ENCODE data around the gene TRABD2A.

TRABD2A gene

DNA sequence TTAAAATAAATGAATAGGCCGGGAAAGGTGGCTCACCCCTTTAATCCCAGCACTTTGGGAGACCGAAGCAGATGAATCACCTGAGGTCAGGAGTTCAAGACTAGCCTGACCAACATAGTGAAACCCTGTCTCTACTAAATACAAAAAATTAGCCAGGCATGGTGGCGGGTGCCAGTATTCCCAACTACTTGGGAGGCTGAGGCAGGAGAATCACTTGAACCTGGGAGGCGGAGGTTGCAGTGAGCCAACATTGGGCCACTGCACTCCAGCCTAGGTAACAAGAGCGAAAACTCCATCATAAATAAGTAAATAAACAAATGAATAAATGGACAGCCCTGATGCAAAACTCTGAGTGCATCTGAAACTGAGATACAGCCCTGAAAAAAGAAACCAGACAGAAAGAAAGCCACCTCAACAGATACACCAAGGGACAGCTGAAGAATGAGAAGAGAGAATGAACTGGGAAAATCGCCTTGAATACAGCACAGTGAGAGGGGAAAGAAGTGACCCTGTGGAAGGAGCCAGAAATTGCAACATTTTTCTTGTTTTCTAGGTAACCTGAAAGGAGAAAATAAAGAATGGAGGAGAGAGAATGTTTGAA is 64.4 kb downstream of the TRABD2A start:
- DNase-seq, result no peak

DNA sequence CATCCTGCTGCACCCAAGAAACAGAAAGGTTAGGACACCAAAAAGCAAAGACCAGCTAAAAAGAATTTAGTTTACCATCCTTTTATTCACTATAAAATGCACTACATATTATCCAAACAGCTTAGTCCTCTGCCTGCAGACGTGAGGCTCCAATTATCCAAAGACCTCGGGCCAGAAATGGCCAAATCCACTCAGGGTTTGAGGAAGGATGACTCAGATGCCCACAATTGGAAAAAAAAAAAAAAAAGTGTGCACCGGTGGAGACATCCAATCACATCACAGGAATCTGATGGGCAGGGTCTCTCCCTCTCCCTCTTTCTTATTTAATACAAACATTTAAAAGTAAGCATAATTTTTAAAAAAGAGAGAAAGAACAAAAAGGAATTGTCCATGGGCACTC is 65.7 kb downstream of the TRABD2A start:
- no peak for DNase-seq

DNA sequence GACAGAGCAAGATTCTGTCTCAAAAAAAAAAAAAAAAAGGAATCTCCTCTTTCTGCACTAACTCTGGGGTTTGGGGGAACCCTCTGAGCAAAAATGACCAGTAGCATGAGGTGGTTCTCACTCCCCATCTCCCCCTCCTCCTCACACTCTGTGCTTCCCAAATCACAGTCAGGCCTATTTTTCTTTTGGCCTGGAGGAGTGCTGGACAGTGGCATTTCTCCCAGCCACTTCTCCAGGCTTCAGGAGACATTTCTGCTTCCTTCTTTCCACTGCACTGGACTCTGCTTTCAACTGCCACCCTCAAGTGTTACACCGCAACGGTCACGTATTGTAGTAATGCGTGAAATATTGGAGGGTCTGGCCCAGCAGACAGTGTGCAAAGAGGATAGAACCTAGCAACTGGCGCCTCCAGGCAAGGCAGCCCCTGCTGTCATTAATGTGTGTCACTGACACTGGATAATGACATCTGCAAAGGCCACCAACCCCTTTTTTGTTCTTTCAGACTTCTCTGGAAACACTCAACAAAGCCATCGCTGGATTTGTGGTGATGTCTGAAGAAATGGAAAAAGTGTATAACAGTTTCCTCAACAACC is 68.9 kb downstream of the TRABD2A start:
- no peak for DNase-seq

DNA sequence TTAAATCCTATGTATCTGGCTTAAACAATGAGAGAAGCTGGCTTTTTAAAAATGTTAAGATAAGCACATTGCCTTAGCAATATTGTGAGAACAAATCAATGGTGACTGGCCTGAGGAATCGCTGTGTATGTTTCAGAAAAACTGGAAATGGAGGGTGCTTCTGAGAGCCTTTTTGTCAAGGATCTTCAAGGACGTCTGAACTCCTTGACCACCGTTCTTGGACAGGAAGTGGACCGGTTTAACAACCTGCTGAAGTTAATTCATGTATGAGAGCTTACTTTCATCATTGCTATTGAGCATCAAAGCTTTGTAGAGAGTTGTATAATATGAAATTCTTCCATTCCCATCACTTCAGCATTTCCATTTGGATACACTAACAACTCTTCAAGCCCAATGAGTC is 72.6 kb downstream of the TRABD2A start:
- no peak for DNase-seq

DNA sequence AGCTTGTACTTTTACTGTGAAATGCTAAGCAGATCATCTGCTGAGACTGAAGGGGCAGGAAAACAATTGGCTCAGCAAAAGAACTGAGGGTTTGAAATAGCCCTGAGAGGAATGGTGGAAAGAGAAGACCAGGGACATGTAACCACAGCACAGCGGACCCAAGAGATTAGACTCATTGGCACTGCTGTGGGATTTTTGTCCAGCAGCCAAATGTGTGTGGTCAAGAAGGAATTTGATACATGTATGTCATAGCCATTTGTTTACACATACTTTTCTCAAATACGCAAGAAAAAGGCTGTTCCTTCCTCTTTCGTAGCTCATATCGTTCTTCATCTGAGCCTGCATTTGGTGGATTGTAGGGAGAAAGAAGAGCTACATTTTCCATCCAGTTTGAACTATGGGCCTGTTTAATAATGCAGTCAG is 73.8 kb downstream of the TRABD2A start:
- DNase-seq, result peak in 1 of 2 donors; percentile 8

DNA sequence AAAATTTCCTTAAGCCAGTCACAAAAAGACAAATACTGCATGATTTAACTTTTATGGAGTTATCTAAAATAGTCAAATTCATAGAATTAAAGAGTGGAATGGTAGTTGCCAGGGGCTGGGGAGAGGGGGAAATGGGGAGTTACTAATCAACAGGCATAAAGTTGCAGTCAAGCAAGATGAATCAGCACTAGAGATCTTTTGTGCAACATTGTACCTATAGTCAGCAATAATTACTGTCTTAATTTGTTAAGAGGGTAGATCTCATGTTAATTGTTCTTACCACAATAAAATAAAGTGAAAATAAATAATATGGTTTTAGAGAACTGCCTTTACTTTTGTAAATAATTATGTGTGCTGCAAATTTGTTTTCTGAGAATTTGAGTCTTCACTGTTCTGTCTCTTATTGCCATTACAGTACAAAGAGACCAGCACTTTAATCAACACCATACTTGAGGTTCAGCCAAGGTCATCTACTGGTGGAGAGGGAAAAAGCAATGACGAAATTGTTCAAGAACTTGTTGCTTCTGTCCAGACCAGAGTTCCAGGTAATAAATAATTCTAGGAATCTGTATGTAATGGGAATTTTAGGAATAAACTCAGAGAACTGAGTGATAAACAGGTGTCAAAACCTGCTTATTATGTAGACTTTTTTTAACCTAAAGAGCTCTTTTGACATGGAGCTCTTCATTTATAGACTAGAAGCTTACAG is 75.5 kb downstream of the TRABD2A start:
- DNase-seq, result no peak

DNA sequence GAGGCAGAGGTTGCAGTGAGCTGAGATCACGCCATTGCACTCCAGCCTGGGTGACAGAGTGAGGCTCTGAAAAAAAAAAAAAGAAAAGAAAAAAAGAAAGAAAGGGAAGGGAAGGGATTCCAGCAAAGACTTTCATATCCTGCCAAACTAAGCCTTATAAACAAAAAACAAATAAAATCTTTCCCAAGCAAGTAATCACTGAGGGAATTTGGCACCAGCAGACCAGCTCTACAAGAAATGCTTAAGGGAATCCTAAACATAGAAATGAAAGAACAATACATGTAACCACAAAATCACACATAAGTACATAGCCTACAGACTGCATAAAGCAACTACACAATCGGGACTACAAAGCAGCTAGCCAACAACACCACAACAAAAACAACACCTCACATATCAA is 79.1 kb downstream of the TRABD2A start:
- DNase-seq, result no peak

DNA sequence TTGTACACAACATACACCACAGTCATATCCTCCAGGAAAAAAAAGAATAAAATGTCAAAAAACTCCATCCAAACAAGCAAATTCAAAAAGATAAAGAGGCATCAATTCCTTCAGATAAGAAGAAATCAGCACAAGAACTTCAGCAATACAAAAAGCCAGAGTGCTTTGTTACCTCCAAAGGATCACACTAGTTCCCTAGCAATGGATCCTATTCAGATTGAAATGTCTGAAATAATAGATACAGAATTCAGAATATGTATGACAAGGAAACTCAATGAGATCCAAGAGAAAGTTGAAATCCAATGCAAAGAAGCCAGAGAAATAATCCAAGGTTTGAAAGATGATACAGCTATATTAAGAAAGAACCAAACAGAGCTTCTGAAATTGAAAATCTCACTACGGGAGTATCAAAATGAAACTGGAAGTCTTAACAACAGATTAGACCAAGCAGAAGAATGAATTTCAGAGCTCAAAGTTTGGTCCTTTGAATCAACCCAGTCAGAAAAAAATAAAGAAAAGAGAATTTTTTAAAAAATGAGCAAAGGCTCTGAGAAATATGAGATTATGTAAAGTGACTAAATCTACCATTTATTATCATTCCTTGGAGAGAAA is 80.6 kb downstream of the TRABD2A start:
- no peak for DNase-seq

DNA sequence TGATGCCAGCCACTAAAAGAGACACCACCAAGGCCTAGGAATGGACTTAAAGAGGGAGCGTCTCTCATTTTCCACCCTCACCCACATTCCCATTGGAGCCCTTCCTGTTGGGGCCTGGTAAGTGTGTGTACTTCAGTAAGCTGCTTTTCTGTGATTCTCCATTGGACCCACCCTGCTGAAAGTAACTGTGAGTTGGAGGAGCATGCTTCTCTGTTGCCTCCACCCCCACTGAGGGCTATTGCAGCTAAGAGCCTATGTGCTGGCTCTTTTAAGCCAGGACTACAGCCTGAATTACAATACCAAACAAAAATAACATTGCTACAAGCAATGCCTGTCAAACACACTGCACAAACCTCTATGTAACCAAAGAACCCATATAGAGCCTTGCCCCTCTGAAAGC is 81.1 kb downstream of the TRABD2A start:
- no peak for DNase-seq

DNA sequence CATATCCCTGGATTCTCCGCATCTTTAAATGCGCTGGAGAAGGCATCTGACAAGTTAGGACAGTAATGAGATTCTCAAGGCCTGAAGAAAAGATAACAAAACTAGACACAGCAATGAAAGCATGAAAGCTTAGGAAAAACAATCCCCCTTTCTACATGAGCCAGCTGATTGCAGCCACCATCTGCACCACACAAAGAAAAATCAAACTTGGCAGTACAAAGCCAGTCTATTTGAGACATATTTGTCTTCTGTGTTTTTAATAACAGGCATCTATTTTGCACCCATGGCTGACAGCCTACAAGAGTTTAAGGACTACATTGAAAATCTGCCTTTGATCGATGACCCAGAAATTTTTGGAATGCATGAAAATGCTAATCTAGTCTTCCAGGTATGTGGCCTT is 83.6 kb downstream of the TRABD2A start:
- no peak for DNase-seq

DNA sequence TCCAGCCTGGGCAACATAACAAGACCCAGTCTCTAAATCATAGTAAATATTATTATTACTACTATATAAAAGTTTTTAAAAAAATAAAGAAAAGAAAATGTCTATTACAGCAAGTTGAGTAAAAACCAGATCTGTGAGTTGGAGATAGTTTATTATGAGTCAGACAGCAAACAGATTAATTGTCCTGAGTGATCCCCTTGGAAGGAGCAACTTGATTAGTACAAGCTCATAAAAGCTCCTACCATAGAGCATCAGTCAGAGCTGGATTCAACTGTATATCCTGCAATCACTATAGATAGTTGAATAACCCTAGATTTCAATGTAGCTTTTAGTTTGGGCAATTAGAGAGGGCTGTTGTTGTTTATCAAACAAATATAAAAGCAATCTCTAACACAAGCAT is 84.1 kb downstream of the TRABD2A start:
- no peak for DNase-seq

DNA sequence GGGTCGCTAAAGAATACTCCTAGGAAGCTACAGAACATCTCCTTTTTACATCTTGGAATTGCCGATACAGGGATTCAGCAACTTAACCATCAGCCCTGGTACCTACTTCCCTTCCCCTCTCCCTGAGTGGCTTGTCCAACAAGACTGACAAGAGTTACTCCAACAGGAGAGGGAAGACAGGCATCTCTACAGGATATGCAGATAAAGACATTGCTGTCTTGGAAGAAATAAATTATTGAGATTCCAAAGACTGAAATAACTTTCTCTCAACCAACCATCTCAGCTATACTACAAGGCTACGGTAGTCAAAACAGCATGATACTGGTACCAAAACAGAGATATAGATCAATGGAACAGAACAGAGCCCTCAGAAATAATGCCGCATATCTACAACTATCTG is 87.2 kb downstream of the TRABD2A start:
- DNase-seq, result no peak

DNA sequence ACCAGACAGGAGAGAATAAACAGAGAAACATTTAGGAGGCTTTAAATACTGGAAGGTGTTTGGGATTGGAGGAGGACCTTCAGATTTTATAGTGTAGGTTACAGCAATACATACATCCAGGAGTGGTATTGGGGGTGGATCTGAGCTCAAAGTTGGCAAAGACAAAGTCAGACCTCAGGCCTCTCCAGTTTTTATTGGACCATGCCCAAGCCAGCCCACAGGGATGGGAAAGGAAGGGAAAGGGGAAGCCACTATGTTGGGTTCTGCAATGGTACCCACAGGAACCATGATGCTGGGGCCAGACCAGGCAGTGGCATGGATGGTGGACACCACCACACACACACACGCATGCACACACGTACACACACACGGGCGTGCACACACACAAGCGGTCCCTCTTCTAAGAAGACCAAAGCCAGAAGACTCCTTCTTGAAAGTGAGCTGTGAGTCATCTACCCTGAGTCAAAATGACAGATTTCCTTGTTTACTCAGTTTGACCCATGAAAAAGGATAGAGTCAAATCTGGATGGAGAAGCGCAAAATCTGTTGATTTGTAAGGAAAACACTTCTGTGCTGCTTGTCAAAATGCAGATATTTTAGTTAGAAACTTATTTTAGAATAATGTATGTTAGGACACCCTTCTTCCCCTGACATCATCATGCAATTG is 87.9 kb downstream of the TRABD2A start:
- DNase-seq, result no peak

DNA sequence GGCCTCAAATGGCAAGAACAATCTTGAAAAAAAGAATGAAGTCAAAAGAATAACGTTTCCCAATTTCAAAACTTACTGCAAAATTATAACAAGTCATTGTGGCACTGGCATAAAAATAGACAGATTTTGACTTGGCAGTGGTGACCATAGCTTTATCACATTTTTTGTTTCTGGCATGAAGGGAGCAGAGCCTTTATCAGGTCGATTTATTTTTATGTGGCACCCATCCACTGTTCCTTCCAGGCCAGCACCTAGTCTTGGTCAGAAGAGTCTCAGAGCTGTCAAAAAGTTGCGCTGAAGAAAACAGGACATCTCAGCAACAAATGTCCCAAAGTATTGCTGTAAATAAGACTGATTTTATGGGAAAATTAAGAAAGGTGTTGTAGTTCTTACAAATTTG is 92.4 kb downstream of the TRABD2A start:
- DNase-seq, result no peak

DNA sequence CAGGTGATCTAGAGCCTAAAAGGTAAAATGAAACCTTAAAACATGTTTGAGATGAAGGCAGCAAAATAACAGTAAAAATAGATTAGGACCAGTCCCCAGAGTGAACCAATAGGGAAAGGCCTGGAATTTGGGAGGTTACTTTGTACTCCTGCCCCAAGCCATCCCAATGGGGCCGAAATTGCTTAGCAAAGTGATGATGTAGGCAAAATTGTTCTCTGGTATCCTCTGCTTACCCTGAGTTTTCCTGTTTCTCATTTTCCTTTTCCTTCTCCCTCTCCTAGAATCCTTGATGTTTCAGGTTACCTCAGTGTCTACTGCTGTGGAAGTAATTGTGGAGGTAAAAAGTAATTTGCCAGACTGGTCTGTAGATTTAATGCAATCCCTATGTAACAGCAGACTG is 92.9 kb downstream of the TRABD2A start:
- DNase-seq, result no peak

DNA sequence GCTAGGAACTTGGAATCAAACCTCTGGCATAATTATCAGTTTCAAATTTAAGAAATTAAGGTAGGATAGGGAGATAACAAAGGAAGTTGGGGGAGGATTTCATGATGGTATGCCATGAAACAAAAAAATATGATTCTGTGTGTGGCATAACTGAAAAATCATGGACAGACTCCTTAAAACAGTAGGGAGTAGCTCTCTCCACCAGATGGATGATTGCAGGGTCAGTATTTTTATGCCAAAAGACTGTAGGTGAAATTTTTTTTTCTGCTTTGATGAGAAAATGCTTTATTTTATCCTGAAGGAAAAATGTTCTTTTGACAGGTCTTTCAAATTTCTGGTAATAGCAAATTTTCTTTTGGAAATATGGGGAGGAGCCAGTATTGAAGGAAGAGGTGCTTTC is 94.3 kb downstream of the TRABD2A start:
- no peak for DNase-seq

DNA sequence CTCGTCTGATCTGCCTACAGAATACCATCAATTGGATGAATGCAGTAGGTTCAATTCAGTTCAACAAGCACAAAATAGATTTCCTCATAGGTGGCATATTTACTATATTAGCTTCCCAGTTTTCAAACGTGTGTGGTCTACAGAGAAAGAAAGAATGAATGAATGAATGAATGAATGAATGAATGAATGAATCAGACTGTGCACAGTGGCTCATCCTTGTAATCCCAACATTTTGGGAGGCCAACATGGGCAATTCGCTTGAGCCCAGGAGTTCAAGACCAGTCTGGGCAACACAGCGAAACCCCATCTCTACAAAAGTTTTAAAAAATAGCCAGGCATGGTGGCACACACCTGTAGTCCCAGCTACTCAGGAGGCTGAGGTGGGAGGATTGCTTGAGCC is 94.9 kb downstream of the TRABD2A start:
- DNase-seq, result no peak

DNA sequence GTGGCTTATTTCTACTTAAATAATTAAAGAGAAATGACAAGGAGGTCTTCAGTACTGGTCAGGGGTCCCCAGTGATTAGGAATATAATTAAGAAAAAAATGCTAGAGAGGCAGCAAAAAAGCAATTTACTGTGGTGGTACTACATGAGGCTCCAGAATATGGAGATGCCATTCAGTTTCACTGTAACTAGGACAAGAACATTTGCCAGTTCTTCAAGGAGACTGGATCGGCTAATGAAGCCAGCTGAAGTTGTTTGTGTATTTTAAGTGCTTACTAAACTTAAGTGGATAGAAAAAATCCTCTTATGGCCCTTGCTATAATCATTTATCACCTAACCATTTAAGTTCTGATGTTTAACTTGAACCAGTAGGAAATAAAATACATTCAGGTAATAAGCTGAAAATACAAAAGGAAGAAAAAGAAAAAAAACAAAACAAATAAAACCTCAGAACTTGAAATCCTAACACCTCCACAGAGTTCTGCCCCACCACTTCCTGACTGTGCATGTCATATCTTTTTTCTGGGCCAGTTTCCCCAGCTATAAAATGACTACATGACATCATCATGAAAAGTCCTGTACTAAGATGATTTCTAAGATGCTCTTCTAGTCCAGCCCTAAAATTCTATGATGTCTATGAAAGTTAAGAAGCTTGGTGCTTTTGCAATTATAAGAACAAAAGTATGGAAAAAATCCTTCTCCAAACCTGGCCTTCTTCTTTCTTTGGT is 98.0 kb downstream of the TRABD2A start:
- DNase-seq, result peak in 1 of 2 donors; percentile 6

DNA sequence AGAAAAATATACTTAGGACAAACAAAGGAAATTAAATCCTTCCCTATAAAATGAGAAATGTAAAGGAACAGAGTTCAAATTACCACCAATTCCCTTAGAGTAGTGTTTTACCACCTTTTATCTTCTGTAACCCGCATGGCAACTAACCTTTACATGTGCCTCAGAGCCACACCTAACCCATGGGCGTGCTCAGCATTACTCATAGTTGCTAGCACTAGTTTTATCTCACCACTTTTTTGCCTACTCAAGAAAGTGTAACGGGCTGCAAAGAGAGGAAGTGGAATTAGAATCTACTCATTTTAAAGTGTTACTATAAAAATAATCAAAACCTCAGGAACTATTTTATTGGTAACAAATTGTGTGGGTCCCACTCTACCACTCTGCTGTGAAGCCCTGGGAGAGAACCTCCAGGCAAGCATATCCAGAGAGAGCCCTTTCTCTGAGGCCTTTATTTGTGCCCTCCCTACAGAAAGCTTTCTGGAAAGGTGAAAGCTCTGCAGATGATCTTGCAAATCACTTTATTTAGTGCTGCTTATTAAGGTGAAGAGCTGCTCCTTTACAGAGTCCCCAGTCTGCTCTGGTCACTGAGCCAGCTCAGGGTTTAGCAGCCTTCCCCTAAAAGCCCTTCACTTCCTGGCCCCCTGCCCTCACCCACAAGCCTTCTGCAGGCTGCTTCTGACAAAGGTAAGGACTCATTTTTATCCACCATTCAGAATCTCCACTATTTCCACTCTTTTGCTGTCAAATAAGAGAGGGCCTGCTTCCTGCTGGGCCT is 98.8 kb downstream of the TRABD2A start:
- DNase-seq, result no peak

DNA sequence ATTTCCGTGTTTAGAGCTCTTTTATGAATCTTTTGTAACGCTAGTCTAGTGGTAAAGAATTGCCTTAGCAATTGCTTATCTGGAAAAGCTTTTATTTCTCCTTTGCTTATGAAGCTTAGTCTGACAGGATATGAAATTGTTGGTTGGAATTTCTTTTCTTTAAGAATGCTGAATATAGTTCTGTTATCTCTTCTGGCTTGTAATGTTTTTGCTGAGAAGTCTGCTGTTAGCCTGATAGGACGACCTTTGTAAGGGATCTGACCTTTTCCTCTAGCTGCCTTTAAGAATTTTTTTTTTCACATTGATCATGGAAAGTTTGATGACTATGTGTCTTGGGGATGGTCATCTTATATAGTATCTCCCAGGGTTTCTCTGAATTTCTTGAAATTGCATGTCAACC is 101.1 kb downstream of the TRABD2A start:
- DNase-seq, result no peak

DNA sequence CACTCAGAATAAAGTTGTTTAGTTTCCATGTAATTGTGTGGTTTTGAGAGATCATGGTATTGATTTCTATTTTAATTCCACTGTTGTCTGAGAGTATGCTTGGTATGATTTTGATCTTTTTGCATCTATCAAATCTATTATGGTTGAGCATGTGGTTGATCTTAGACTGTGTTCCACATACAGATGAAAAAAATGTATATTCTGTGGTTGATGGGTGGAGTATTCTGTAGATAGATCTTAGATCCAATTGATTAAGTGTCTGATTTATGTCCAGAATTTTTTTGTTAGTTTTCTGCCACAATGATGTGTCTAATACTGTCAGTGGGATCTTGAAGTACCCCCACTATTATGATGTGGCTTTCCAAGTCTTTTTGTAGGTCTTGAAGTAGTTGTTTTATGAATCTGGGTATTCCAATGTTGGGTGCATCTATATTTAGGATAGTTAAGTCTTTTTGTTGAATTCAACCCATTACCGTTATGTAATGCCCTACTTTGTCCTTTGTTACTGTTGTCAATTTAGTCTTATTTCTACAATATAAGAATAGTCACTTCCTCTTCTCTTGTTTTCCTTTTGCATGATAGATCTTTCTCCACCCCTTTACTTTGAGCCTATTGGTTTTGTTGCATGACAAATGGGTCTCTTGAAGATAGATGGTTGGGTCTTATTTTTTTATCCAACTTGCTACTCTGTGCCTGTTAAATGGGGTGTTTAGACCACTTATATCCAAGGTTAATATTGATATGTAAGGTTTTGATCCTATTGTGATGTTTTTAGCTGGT is 101.8 kb downstream of the TRABD2A start:
- DNase-seq, result no peak
